GM12872 (cell line): Measurements from ENCODE around the gene PKLR.

Source experiments
- TF ChIP-seq, protein P1 (sequence below): IDR thresholded peaks from 3 replicates; pipeline ENCODE4 v1.5.1; 2011; ENCODE audit warnings: low read depth, mild to moderate bottlenecking, low read length, moderate library complexity; ENCODE audit not compliant: insufficient read depth

Gene PKLR

DNA sequence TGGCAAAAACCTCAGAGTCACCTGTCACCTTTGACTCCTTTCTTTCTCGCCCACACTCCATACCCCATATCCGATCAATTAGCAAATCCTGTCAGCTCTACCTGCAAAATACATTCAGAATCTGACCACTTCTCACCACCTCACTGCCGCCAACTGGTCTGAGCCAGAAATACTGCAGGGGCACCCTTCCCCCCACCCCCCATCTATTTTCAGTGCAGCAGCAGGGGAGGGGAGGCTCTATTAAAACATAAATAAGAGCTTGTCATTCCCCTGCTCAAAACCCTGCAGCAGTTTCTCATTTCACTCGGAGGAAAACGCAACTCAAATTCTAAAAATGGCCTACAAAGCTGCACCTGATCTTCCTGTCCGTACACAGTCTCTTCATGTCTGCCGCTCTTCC is 3.9 kb downstream of the PKLR start:
- TF ChIP-seq, protein P1, sequence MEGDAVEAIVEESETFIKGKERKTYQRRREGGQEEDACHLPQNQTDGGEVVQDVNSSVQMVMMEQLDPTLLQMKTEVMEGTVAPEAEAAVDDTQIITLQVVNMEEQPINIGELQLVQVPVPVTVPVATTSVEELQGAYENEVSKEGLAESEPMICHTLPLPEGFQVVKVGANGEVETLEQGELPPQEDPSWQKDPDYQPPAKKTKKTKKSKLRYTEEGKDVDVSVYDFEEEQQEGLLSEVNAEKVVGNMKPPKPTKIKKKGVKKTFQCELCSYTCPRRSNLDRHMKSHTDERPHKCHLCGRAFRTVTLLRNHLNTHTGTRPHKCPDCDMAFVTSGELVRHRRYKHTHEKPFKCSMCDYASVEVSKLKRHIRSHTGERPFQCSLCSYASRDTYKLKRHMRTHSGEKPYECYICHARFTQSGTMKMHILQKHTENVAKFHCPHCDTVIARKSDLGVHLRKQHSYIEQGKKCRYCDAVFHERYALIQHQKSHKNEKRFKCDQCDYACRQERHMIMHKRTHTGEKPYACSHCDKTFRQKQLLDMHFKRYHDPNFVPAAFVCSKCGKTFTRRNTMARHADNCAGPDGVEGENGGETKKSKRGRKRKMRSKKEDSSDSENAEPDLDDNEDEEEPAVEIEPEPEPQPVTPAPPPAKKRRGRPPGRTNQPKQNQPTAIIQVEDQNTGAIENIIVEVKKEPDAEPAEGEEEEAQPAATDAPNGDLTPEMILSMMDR, result no peak

DNA sequence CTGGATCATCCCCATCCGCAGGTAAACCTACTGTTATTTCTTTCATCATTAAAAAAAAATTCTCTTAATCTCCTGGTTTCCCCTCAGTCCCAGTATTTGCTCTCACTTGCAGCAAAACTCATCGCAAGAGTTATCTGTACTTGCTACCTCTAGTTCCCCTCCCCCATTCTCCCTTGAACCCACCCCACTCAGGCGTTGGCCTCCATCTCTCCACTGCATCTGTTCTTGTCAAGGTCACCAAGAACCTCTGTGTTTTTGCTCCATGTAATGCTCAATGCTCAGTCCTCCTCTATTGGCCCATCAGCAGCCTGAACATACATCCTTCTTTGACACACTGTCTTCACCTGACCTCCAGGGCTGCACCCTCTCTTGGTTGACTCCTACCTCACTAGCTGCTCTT is 4.6 kb downstream of the PKLR start:
- TF ChIP-seq, protein P1, result no peak

DNA sequence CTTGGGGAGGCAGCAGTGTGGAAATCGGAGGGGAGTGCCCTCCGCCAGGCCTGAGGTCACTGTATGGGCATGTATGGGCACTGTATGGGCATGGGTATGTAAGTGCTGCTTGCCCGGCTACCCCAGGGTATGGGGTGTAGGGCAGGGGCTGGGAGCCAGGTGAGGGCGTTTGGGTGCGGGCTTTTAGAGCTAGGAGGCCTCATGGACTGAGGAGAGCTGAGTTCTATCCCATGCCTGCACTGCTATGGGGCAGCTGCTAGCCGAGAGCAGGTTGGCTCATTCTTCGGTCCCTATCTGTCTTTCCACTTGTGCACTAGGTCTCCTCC is 5.3 kb downstream of the PKLR start:
- TF ChIP-seq, protein P1, result no peak

DNA sequence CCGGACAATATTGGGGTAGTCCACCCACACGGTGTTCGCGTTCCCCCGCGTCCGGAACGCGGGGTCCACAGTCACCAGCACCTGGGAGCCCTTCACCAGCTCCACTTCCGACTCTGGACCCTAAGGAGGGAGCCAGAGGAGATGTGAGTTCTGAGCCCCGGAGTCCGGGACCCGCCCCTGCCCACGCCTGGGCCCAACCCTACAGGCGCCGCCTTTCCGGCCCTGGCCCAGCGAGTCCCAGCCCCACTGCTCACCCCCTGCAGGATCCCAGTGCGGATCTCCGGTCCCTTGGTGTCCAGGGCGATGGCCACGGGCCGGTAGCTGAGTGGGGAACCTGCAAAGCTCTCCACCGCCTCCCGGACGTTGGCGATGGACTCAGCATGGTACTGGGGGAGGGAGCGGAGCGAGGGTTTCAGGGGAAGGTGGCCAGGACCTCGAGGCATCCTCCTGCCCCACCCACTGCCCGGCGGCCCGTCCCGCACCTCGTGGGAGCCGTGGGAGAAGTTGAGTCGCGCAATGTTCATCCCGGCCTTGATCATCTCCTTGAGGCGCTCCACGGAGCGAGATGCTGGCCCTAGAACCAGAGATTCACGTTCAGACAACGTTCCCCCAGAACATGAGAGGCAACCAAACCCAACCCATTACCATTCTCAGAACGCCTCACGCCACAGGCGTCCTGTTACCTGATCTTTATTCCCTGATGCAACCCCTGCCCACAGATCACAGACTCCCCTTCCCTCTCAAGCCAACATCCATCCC is 5.9 kb downstream of the PKLR start:
- TF ChIP-seq, protein P1, result no peak

DNA sequence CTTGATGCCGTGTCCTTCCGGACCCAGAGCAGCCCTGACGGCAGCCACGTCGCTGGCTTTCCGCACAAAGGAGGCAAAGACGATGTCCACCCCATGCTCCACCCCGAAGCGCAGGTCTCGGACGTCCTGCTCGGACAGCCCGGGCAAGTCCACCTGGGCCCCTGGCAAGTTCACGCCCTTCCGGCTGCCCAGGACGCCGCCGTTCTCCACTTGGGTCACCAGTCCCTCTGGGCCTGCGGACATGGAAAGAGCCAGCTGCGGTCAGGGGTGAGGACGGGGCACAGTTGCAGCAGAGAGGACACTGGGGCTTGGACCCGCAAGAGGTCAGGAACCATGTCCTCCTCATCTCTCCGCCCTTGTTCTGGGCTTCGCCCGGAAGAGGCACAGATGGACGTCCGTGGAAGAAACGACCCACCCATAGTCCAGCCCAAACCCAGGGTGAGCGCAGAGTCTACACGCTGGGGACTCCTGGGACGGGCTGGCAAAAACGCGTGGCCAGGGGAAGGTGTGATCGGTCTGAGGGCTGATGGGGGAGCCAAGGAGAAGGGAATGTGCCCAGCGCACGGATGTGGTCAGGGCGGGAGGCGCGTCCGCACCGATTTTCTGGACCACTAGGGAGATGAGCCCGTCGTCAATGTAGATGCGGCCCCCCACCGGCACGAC is 6.6 kb downstream of the PKLR start:
- TF ChIP-seq, protein P1, result no peak

DNA sequence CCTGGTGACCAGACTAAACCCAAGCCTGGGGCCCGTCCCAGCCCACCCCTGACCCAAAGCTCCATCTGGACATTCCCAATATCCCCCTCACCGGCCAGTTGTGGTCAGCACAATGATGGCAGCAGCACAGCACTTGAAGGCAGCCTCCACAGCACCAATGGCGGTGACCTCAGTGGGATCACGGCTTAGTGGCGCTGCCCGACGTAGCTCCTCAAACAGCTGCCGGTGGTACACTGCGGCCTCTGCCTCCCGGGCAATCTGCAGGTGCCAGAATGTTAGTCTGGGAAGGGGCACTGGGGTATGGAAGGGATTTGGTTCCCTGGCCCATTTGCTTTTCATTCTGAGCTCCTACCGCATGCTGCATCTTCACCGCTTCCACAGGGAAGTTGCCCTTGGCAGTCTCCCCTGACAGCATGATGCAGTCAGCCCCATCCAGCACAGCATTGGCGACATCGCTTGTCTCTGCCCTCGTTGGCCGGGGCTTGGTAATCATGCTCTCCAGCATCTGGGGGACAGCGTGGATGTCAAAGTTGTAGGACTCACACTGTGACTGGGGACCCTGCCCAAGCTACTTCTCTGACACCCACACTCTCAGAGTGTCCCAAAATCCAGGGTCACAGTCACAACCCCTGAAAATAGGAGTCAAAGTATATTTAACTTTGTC is 8.0 kb downstream of the PKLR start:
- TF ChIP-seq, protein P1, result no peak

DNA sequence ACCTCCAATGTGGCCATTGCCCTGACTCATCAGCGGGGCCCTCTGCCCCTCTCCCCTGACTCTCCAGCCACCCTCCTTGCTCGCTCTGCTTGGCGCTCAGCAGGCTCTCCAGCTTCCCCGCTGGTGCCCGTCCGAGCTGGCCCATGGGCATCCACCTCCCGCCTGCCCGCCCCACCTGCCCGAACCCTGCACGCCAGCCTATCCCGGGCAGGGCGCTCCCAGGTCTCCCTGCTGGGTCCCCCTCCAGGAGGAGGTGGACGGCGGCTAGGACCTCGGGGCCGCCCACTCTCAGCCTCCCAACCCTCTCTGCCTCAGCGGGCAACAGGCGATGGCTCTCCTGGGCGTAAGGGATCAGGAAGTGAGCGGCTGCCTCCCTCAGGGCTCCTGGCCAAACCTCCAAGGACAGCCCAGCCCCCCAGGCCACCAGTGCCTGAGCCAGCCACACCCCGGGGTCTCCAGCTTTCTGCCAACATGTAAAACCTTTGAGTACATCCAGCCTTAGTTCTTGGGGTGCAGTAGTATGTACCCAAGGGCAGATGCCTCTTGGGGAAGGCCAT is 13.2 kb downstream of the PKLR start:
- TF ChIP-seq, protein P1, result no peak
